ENCODE results near the gene ZNF444. TPM values are rescaled to one million over a fixed set of nuclear protein-coding genes. Genes with fewer than 3 reads are reported as not detected.
"Not testable (repeated sequence)": the region's sequence is repeated elsewhere in the genome, so short reads cannot be mapped to it uniquely, and the experiment has no call there.

The ZNF444 gene
- polyA plus RNA-seq, 1 donor, result 36.7 TPM

GRCh38 chr19:56175861-56176307, 34.8 kb downstream of the ZNF444 start, which contains the start of gene GALP:
TSS of gene GALP (plus strand) at chr19:56176008. CDS start at chr19:56177109, 1,101 bp downstream.
- H3K4me3 ChIP-seq (ENCODE audit: low read length); H3K9me3 ChIP-seq (ENCODE audit: control insufficient read depth, low read depth, low read length); H3K27ac ChIP-seq (ENCODE audit: low read length); H3K4me1 ChIP-seq (ENCODE audit: control insufficient read depth, insufficient read depth, low read length); H3K36me3 ChIP-seq (ENCODE audit: control insufficient read depth, insufficient read depth, low read length); DNase-seq: not testable (repeated sequence)
- WGBS (ENCODE audit: insufficient coverage, low lambda C conversion rate), result 33% methylated on average over 1 of the region's 15 CpGs
- peaks cover 16% of the 10 kb centered on the region for H3K27me3 ChIP-seq (ENCODE audit: control insufficient read depth, insufficient read depth, low read length)

GRCh38 chr19:56176310-56176709, 35.2 kb downstream of the ZNF444 start:
- not testable (repeated sequence) for H3K27ac ChIP-seq (ENCODE audit: low read length); H3K36me3 ChIP-seq (ENCODE audit: control insufficient read depth, insufficient read depth, low read length); H3K4me1 ChIP-seq (ENCODE audit: control insufficient read depth, insufficient read depth, low read length); H3K9me3 ChIP-seq (ENCODE audit: control insufficient read depth, low read depth, low read length); DNase-seq; H3K4me3 ChIP-seq (ENCODE audit: low read length)
- peaks cover 16% of the 10 kb centered on the region for H3K27me3 ChIP-seq (ENCODE audit: control insufficient read depth, insufficient read depth, low read length)
- WGBS (ENCODE audit: insufficient coverage, low lambda C conversion rate), result no CpG with 5 or more reads among the region's 11 CpGs

DNA sequence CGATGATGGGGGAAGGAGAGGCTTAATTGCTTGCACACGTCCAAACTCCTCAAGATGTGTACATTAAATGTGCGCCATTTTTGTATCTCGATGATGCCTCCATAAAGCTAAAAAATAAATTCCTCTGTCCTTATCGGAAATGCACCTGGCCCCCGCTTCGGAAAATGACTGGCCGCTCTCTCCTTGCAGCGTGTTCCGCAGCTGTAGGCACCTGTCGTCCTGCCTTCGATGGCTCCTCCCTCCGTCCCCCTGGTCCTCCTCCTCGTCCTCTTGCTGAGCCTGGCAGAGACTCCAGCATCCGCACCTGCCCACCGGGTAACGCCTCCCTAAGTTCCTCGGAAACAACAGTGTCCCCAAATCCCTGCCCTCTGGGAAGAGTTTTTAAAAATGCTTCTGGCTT, 35.8 kb downstream of the ZNF444 start:
- no peak for DNase-seq
- WGBS (ENCODE audit: insufficient coverage, low lambda C conversion rate), result no CpG with 5 or more reads among the region's 18 CpGs
- Histone ChIP-seq H3K9me3 (ENCODE audit: control insufficient read depth, low read depth, low read length) (no peaks in the 10 kb centered on the region), H3K27ac (ENCODE audit: low read length) (no peak overlapping the region), H3K27me3 (ENCODE audit: control insufficient read depth, insufficient read depth, low read length) (peaks cover 16% of the 10 kb centered on the region), H3K4me3 (ENCODE audit: low read length) (no peak overlapping the region), H3K36me3 (ENCODE audit: control insufficient read depth, insufficient read depth, low read length) (no peaks in the 10 kb centered on the region), H3K4me1 (ENCODE audit: control insufficient read depth, insufficient read depth, low read length) (no peaks in the 10 kb centered on the region)

GRCh38 chr19:56177564-56178243, 36.6 kb downstream of the ZNF444 start:
- WGBS (ENCODE audit: insufficient coverage, low lambda C conversion rate), result 47% methylated on average over 3 of the region's 11 CpGs
- Histone ChIP-seq H3K36me3 (ENCODE audit: control insufficient read depth, insufficient read depth, low read length) (no peaks in the 10 kb centered on the region), H3K4me3 (ENCODE audit: low read length) (no peak overlapping the region), H3K4me1 (ENCODE audit: control insufficient read depth, insufficient read depth, low read length) (no peaks in the 10 kb centered on the region), H3K9me3 (ENCODE audit: control insufficient read depth, low read depth, low read length) (no peaks in the 10 kb centered on the region), H3K27me3 (ENCODE audit: control insufficient read depth, insufficient read depth, low read length) (peaks cover 16% of the 10 kb centered on the region), H3K27ac (ENCODE audit: low read length) (no peak overlapping the region)
- DNase-seq, result no peak

GRCh38 chr19:56189785-56190184, 48.7 kb downstream of the ZNF444 start:
- Histone ChIP-seq H3K4me1 (ENCODE audit: control insufficient read depth, insufficient read depth, low read length) (no peaks in the 10 kb centered on the region), H3K27ac (ENCODE audit: low read length) (no peak overlapping the region), H3K4me3 (ENCODE audit: low read length) (no peak overlapping the region), H3K27me3 (ENCODE audit: control insufficient read depth, insufficient read depth, low read length) (no peaks in the 10 kb centered on the region), H3K9me3 (ENCODE audit: control insufficient read depth, low read depth, low read length) (no peaks in the 10 kb centered on the region), H3K36me3 (ENCODE audit: control insufficient read depth, insufficient read depth, low read length) (no peaks in the 10 kb centered on the region)
- DNase-seq, result no peak
- WGBS (ENCODE audit: insufficient coverage, low lambda C conversion rate), result no CpG with 5 or more reads among the region's 17 CpGs

GRCh38 chr19:56191115-56191514, 50.0 kb downstream of the ZNF444 start:
- Histone ChIP-seq H3K9me3 (ENCODE audit: control insufficient read depth, low read depth, low read length) (no peaks in the 10 kb centered on the region), H3K27ac (ENCODE audit: low read length) (no peak overlapping the region), H3K4me1 (ENCODE audit: control insufficient read depth, insufficient read depth, low read length) (no peaks in the 10 kb centered on the region), H3K36me3 (ENCODE audit: control insufficient read depth, insufficient read depth, low read length) (no peaks in the 10 kb centered on the region), H3K27me3 (ENCODE audit: control insufficient read depth, insufficient read depth, low read length) (no peaks in the 10 kb centered on the region), H3K4me3 (ENCODE audit: low read length) (no peak overlapping the region)
- DNase-seq, result no peak
- WGBS (ENCODE audit: insufficient coverage, low lambda C conversion rate), result no CpG with 5 or more reads among the region's 7 CpGs

DNA sequence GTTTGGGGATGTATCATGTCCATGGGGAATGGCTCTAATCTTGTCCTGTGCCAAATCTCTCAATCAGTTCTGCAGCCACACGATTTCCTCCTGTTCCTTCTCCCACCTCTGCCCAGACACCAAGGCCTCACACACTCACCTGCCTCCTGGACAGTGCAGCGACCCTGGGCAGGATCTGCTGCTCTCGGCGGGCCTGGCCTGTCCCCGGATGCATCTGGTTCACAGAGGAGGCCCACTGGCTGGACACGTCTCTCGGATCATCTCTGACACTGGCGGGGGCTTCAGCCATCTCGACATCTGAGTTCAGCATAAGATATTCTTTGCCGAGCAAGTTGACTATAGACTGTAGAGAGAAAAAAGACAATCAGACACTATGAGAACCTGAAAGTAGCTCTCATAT, 50.6 kb downstream of the ZNF444 start:
- no peak overlapping the region for H3K27ac ChIP-seq (ENCODE audit: low read length)
- no peak for DNase-seq
- H3K36me3 ChIP-seq (ENCODE audit: control insufficient read depth, insufficient read depth, low read length), result no peaks in the 10 kb centered on the region
- H3K4me1 ChIP-seq (ENCODE audit: control insufficient read depth, insufficient read depth, low read length), result no peaks in the 10 kb centered on the region
- no peaks in the 10 kb centered on the region for H3K9me3 ChIP-seq (ENCODE audit: control insufficient read depth, low read depth, low read length)
- H3K27me3 ChIP-seq (ENCODE audit: control insufficient read depth, insufficient read depth, low read length), result no peaks in the 10 kb centered on the region
- H3K4me3 ChIP-seq (ENCODE audit: low read length), result no peak overlapping the region
- no CpG with 5 or more reads among the region's 10 CpGs for WGBS (ENCODE audit: insufficient coverage, low lambda C conversion rate)

GRCh38 chr19:56193981-56194640, 53.0 kb downstream of the ZNF444 start:
- WGBS (ENCODE audit: insufficient coverage, low lambda C conversion rate), result no CpG with 5 or more reads among the region's 12 CpGs

GRCh38 chr19:56197646-56198045, 56.6 kb downstream of the ZNF444 start, which contains the start of gene ZSCAN5B:
TSS of gene ZSCAN5B (minus strand) at chr19:56197783. CDS start at chr19:56193052, 4,731 bp downstream.
- WGBS (ENCODE audit: insufficient coverage, low lambda C conversion rate), result no CpG with 5 or more reads among the region's 23 CpGs
- DNase-seq; H3K36me3 ChIP-seq (ENCODE audit: control insufficient read depth, insufficient read depth, low read length); H3K4me3 ChIP-seq (ENCODE audit: low read length); H3K9me3 ChIP-seq (ENCODE audit: control insufficient read depth, low read depth, low read length); H3K4me1 ChIP-seq (ENCODE audit: control insufficient read depth, insufficient read depth, low read length); H3K27me3 ChIP-seq (ENCODE audit: control insufficient read depth, insufficient read depth, low read length); H3K27ac ChIP-seq (ENCODE audit: low read length): not testable (repeated sequence)

More at GRCh38 chr19:56193981-56194640, 53.0 kb downstream of the ZNF444 start:
- Histone ChIP-seq H3K4me1 (ENCODE audit: control insufficient read depth, insufficient read depth, low read length) (no peaks in the 10 kb centered on the region), H3K27me3 (ENCODE audit: control insufficient read depth, insufficient read depth, low read length) (no peaks in the 10 kb centered on the region), H3K27ac (ENCODE audit: low read length) (no peak overlapping the region), H3K4me3 (ENCODE audit: low read length) (no peak overlapping the region), H3K9me3 (ENCODE audit: control insufficient read depth, low read depth, low read length) (no peaks in the 10 kb centered on the region), H3K36me3 (ENCODE audit: control insufficient read depth, insufficient read depth, low read length) (no peaks in the 10 kb centered on the region)
- DNase-seq, result no peak

DNA sequence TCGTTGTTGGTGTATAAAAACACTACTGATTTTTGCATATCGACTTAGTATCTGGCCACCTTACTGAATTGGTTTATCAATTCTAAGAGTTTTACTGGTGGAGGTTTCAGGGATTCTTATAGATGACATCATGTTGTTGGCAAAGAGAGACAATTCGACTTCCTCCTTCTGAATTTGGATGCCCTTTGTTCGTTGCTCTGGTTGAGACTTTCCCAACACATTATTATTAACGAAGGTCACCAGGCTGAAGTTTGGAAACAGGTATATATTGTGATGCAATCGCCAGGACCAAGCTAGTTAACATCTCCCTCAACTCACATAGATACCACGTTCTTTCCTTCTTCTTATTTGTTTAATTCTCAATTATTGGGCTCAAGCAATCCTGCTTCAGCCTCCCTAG, 58.6 kb downstream of the ZNF444 start:
- H3K27me3 ChIP-seq (ENCODE audit: control insufficient read depth, insufficient read depth, low read length), result no peaks in the 10 kb centered on the region
- 71% methylated on average over 1 of the region's 7 CpGs for WGBS (ENCODE audit: insufficient coverage, low lambda C conversion rate)
- H3K4me3 ChIP-seq (ENCODE audit: low read length), result no peak overlapping the region
- no peak overlapping the region for H3K27ac ChIP-seq (ENCODE audit: low read length)
- no peaks in the 10 kb centered on the region for H3K9me3 ChIP-seq (ENCODE audit: control insufficient read depth, low read depth, low read length)
- H3K4me1 ChIP-seq (ENCODE audit: control insufficient read depth, insufficient read depth, low read length), result no peaks in the 10 kb centered on the region
- no peak for DNase-seq
- H3K36me3 ChIP-seq (ENCODE audit: control insufficient read depth, insufficient read depth, low read length), result no peaks in the 10 kb centered on the region

Data from large intestine (tissue), 3 donors.